HTERT RPE-1 (cell line): ENCODE measurements around the gene HSPH1.
"Not testable (repeated sequence)": the region's sequence is repeated elsewhere in the genome, so short reads cannot be mapped to it uniquely, and the experiment has no call there.

Experiments used
- in situ Hi-C: fragments of 300-500 bp; cut with MboI; formaldehyde crosslinking; loops from 4 replicates; pipeline ENCODE4 v1.14.3; 2020; ENCODE audit warnings: low sequenced_read_pairs

The HSPH1 gene

GRCh38 chr13:31177813-31178495, 16.2 kb upstream of the HSPH1 start:
- in situ Hi-C loops, result not testable (repeated sequence)

- in situ Hi-C loops, result no loop called here
These were observed 14.3 kb upstream of the HSPH1 start for GRCh38 chr13:31175847-31176532.

- in situ Hi-C loops, result no loop called here
These were observed 12.3 kb upstream of the HSPH1 start for GRCh38 chr13:31174018-31174417.

- in situ Hi-C loops, result no loop called here
These were observed 10.8 kb upstream of the HSPH1 start for GRCh38 chr13:31172535-31172934.

GRCh38 chr13:31172001-31172400, 10.3 kb upstream of the HSPH1 start:
- in situ Hi-C loops, result no loop called here

GRCh38 chr13:31168736-31169135, 7.0 kb upstream of the HSPH1 start:
- in situ Hi-C loops, result no loop called here

- in situ Hi-C loops, result no loop called here
These were observed 6.5 kb upstream of the HSPH1 start for GRCh38 chr13:31168166-31168565.

- in situ Hi-C loops, result no loop called here
These were observed 5.8 kb upstream of the HSPH1 start for GRCh38 chr13:31167490-31167889.

- in situ Hi-C loops, result no loop called here
These were observed 4.9 kb upstream of the HSPH1 start for GRCh38 chr13:31166591-31166990.

GRCh38 chr13:31162151-31163008, 676 bp upstream of the HSPH1 start:
- in situ Hi-C loops, result no loop called here

GRCh38 chr13:31160857-31161556, 697 bp downstream of the HSPH1 start:
- in situ Hi-C loops, result no loop called here

- in situ Hi-C loops, result no loop called here
These were observed 2.4 kb downstream of the HSPH1 start for GRCh38 chr13:31159306-31159705.

- in situ Hi-C loops, result no loop called here
These were observed 6.8 kb downstream of the HSPH1 start for GRCh38 chr13:31154939-31155338.

- in situ Hi-C loops, result no loop called here
These were observed 9.9 kb downstream of the HSPH1 start for GRCh38 chr13:31151837-31152236.

- in situ Hi-C loops, result no loop called here
These were observed 11.3 kb downstream of the HSPH1 start for GRCh38 chr13:31150315-31150985.

GRCh38 chr13:31149604-31150003, 12.1 kb downstream of the HSPH1 start:
- in situ Hi-C loops, result no loop called here

GRCh38 chr13:31145417-31145816, 16.3 kb downstream of the HSPH1 start:
- in situ Hi-C loops, result no loop called here

- in situ Hi-C loops, result no loop called here
These were observed 23.2 kb downstream of the HSPH1 start for GRCh38 chr13:31138515-31138914.

- in situ Hi-C loops, result no loop called here
These were observed 25.0 kb downstream of the HSPH1 start for GRCh38 chr13:31136724-31137123.

GRCh38 chr13:31134039-31134711, 27.5 kb downstream of the HSPH1 start:
- in situ Hi-C loops, result no loop called here
